Measurements from ENCODE around the gene IL1RL2.

Gene IL1RL2

GRCh38 chr2:102267774-102268173, 81.0 kb downstream of the IL1RL2 start:
- no peaks in the 10 kb centered on the region for H3K36me3 Mint-ChIP-seq
- no peak overlapping the region for H3K4me3 Mint-ChIP-seq
- DNase-seq (ENCODE audit: low spot score in 2 of 2) (no peak), ATAC-seq (ENCODE audit: low read depth) (no peak)
- peaks cover 4% of the 10 kb centered on the region for H3K4me1 Mint-ChIP-seq
- H3K9me3 Mint-ChIP-seq, result no peaks in the 10 kb centered on the region
- H3K27me3 Mint-ChIP-seq, result peaks cover 21% of the 10 kb centered on the region
- H3K27ac Mint-ChIP-seq, result no peak overlapping the region

GRCh38 chr2:102268510-102269199, 81.8 kb downstream of the IL1RL2 start:
- Mint-ChIP-seq H3K27ac (no peak overlapping the region), H3K4me1 (peaks cover 4% of the 10 kb centered on the region), H3K4me3 (no peak overlapping the region), H3K9me3 (no peaks in the 10 kb centered on the region), H3K27me3 (peaks cover 22% of the 10 kb centered on the region), H3K36me3 (no peaks in the 10 kb centered on the region)
- ATAC-seq (ENCODE audit: low read depth) (no peak), DNase-seq (ENCODE audit: low spot score in 2 of 2) (no peak)

GRCh38 chr2:102269200-102269524, 82.3 kb downstream of the IL1RL2 start:
- Mint-ChIP-seq H3K36me3 (no peaks in the 10 kb centered on the region), H3K9me3 (no peaks in the 10 kb centered on the region), H3K4me3 (no peak overlapping the region), H3K4me1 (peaks cover 4% of the 10 kb centered on the region), H3K27me3 (peaks cover 22% of the 10 kb centered on the region), H3K27ac (no peak overlapping the region)
- DNase-seq (ENCODE audit: low spot score in 2 of 2) (no peak), ATAC-seq (ENCODE audit: low read depth) (no peak)

- ATAC-seq (ENCODE audit: low read depth) (peak; percentile 59), DNase-seq (ENCODE audit: low spot score in 2 of 2) (no peak)
- Mint-ChIP-seq H3K27ac (no peak overlapping the region), H3K9me3 (peaks cover 4% of the 10 kb centered on the region), H3K27me3 (peaks cover 27% of the 10 kb centered on the region), H3K4me3 (no peak overlapping the region), H3K4me1 (peaks cover 4% of the 10 kb centered on the region), H3K36me3 (peaks cover 3% of the 10 kb centered on the region)
These were observed 85.0 kb downstream of the IL1RL2 start for GRCh38 chr2:102271844-102272243.

- peaks cover 4% of the 10 kb centered on the region for H3K9me3 Mint-ChIP-seq
- H3K4me3 Mint-ChIP-seq, result no peak overlapping the region
- H3K27ac Mint-ChIP-seq, result no peak overlapping the region
- no peak for ATAC-seq (ENCODE audit: low read depth)
- peaks cover 32% of the 10 kb centered on the region for H3K27me3 Mint-ChIP-seq
- H3K36me3 Mint-ChIP-seq, result peaks cover 3% of the 10 kb centered on the region
- DNase-seq (ENCODE audit: low spot score in 2 of 2), result no peak
- peaks cover 4% of the 10 kb centered on the region for H3K4me1 Mint-ChIP-seq
These were observed 86.9 kb downstream of the IL1RL2 start for GRCh38 chr2:102273619-102274211.

- DNase-seq (ENCODE audit: low spot score in 2 of 2) (no peak), ATAC-seq (ENCODE audit: low read depth) (no peak)
- no peak overlapping the region for H3K4me3 Mint-ChIP-seq
- peaks cover 4% of the 10 kb centered on the region for H3K4me1 Mint-ChIP-seq
- H3K27ac Mint-ChIP-seq, result no peak overlapping the region
- H3K9me3 Mint-ChIP-seq, result peaks cover 4% of the 10 kb centered on the region
- H3K27me3 Mint-ChIP-seq, result peaks cover 17% of the 10 kb centered on the region
- H3K36me3 Mint-ChIP-seq, result peaks cover 3% of the 10 kb centered on the region
These were observed 89.9 kb downstream of the IL1RL2 start for GRCh38 chr2:102276549-102277201.

- Mint-ChIP-seq H3K4me1 (no peaks in the 10 kb centered on the region), H3K27me3 (peaks cover 14% of the 10 kb centered on the region), H3K9me3 (peaks cover 4% of the 10 kb centered on the region), H3K27ac (no peak overlapping the region), H3K36me3 (peaks cover 3% of the 10 kb centered on the region), H3K4me3 (no peak overlapping the region)
- ATAC-seq (ENCODE audit: low read depth) (no peak), DNase-seq (ENCODE audit: low spot score in 2 of 2) (no peak)
These were observed 90.4 kb downstream of the IL1RL2 start for GRCh38 chr2:102277202-102277700.

GRCh38 chr2:102278720-102279390, 92.0 kb downstream of the IL1RL2 start:
- Mint-ChIP-seq H3K27me3 (peaks cover 10% of the 10 kb centered on the region), H3K9me3 (peaks cover 4% of the 10 kb centered on the region), H3K4me3 (no peak overlapping the region), H3K36me3 (peaks cover 3% of the 10 kb centered on the region), H3K4me1 (no peaks in the 10 kb centered on the region), H3K27ac (no peak overlapping the region)
- no peak for DNase-seq (ENCODE audit: low spot score in 2 of 2)
- ATAC-seq (ENCODE audit: low read depth), result no peak

GRCh38 chr2:102279391-102279735, 92.5 kb downstream of the IL1RL2 start:
- H3K9me3 Mint-ChIP-seq, result peaks cover 4% of the 10 kb centered on the region
- no peak for ATAC-seq (ENCODE audit: low read depth)
- H3K4me3 Mint-ChIP-seq, result no peak overlapping the region
- no peak overlapping the region for H3K27ac Mint-ChIP-seq
- H3K4me1 Mint-ChIP-seq, result no peaks in the 10 kb centered on the region
- H3K36me3 Mint-ChIP-seq, result peaks cover 3% of the 10 kb centered on the region
- DNase-seq (ENCODE audit: low spot score in 2 of 2), result no peak
- peaks cover 10% of the 10 kb centered on the region for H3K27me3 Mint-ChIP-seq

- Mint-ChIP-seq H3K9me3 (no peaks in the 10 kb centered on the region), H3K27ac (no peak overlapping the region), H3K4me1 (no peaks in the 10 kb centered on the region), H3K27me3 (peaks cover 7% of the 10 kb centered on the region), H3K4me3 (no peak overlapping the region), H3K36me3 (no peaks in the 10 kb centered on the region)
- no peak for ATAC-seq (ENCODE audit: low read depth)
- DNase-seq (ENCODE audit: low spot score in 2 of 2), result no peak
These were observed 95.9 kb downstream of the IL1RL2 start for GRCh38 chr2:102282678-102283091.

GRCh38 chr2:102283996-102284395, 97.2 kb downstream of the IL1RL2 start:
- no peaks in the 10 kb centered on the region for H3K36me3 Mint-ChIP-seq
- no peaks in the 10 kb centered on the region for H3K4me1 Mint-ChIP-seq
- no peaks in the 10 kb centered on the region for H3K9me3 Mint-ChIP-seq
- no peak overlapping the region for H3K27ac Mint-ChIP-seq
- no peak for DNase-seq (ENCODE audit: low spot score in 2 of 2)
- H3K4me3 Mint-ChIP-seq, result no peak overlapping the region
- peaks cover 4% of the 10 kb centered on the region for H3K27me3 Mint-ChIP-seq
- no peak for ATAC-seq (ENCODE audit: low read depth)

- DNase-seq (ENCODE audit: low spot score in 2 of 2) (no peak), ATAC-seq (ENCODE audit: low read depth) (no peak)
- Mint-ChIP-seq H3K36me3 (no peaks in the 10 kb centered on the region), H3K27ac (no peak overlapping the region), H3K4me3 (no peak overlapping the region), H3K9me3 (no peaks in the 10 kb centered on the region), H3K4me1 (no peaks in the 10 kb centered on the region), H3K27me3 (peaks cover 5% of the 10 kb centered on the region)
These were observed 97.8 kb downstream of the IL1RL2 start for GRCh38 chr2:102284611-102285010.

GRCh38 chr2:102285368-102285767, 98.5 kb downstream of the IL1RL2 start:
- no peak for ATAC-seq (ENCODE audit: low read depth)
- H3K36me3 Mint-ChIP-seq, result no peaks in the 10 kb centered on the region
- no peaks in the 10 kb centered on the region for H3K4me1 Mint-ChIP-seq
- peaks cover 9% of the 10 kb centered on the region for H3K27me3 Mint-ChIP-seq
- no peak overlapping the region for H3K27ac Mint-ChIP-seq
- H3K4me3 Mint-ChIP-seq, result no peak overlapping the region
- H3K9me3 Mint-ChIP-seq, result no peaks in the 10 kb centered on the region
- DNase-seq (ENCODE audit: low spot score in 2 of 2), result no peak

GRCh38 chr2:102286041-102286440, 99.2 kb downstream of the IL1RL2 start:
- H3K27ac Mint-ChIP-seq, result no peak overlapping the region
- peaks cover 12% of the 10 kb centered on the region for H3K27me3 Mint-ChIP-seq
- H3K9me3 Mint-ChIP-seq, result no peaks in the 10 kb centered on the region
- ATAC-seq (ENCODE audit: low read depth) (no peak), DNase-seq (ENCODE audit: low spot score in 2 of 2) (no peak)
- no peaks in the 10 kb centered on the region for H3K4me1 Mint-ChIP-seq
- H3K36me3 Mint-ChIP-seq, result no peaks in the 10 kb centered on the region
- no peak overlapping the region for H3K4me3 Mint-ChIP-seq

Measured in memory B cell (primary cell).